IPS-15b (cell line): Measurements from ENCODE around the gene PEX3.
"Not testable (repeated sequence)": the region's sequence is repeated elsewhere in the genome, so short reads cannot be mapped to it uniquely, and the experiment has no call there.

Experiments used
- H3K27me3 ChIP-seq: one replicate; pipeline ENCODE4 v1.6.1; 2013; ENCODE audit warnings: low read length; ENCODE audit not compliant: control insufficient read depth, insufficient read depth
- H3K36me3 ChIP-seq: one replicate; pipeline ENCODE4 v1.6.1; 2013; ENCODE audit warnings: low read length; ENCODE audit not compliant: control insufficient read depth, insufficient read depth
- H3K4me1 ChIP-seq: one replicate; pipeline ENCODE4 v1.6.1; 2013; ENCODE audit warnings: mild to moderate bottlenecking, low read length; ENCODE audit not compliant: control insufficient read depth, insufficient read depth
- H3K4me3 ChIP-seq: one replicate; pipeline ENCODE4 v1.5.1; 2013; ENCODE audit warnings: low read depth, low read length
- H3K9ac ChIP-seq: one replicate; pipeline ENCODE4 v1.6.1; 2013; ENCODE audit warnings: low read depth, mild to moderate bottlenecking, low read length
- H3K9me3 ChIP-seq: one replicate; pipeline ENCODE4 v1.6.1; 2013; ENCODE audit warnings: mild to moderate bottlenecking, low read length; ENCODE audit not compliant: control insufficient read depth, insufficient read depth

The PEX3 gene

DNA sequence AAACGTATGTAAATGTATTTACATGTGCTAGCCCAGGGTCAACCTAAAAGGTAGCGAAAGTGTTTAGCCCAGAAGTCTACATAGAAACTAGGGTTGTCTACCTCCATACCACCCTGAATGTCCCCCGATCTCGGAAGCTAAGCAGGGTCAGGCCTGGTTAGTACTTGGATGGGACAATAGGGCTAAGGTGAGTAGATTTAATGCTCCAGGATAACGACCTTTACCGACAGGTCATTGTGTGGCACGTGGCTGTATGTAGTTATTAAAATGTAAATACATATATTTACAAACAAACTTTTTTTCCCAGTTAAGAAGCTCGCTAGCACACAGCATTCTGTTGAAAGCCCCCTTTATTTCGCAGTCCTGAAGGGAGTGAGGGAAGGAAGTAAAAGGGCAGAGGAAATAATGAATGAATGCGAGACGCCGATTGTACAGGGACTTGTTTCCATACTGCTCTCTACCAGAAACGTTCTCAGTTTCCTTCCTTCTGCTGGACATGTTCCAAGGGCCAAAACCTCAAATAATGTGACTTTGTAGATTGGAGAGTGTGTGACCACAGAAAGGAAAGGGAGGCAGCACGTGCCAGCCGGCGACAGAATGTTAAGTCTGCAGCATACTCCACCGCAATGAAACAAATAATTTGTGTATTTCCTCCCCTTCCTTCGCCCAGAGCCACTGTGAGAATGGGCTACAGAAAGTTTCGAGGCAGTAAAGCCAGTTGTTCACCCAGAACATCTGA is 722 bp upstream of the PEX3 start:
- Histone ChIP-seq H3K27me3 (no peaks in the 10 kb centered on the region), H3K4me1 (no peaks in the 10 kb centered on the region), H3K9ac (peak overlapping the region; percentile 82), H3K4me3 (peak overlapping the region; percentile 92), H3K9me3 (no peaks in the 10 kb centered on the region), H3K36me3 (no peaks in the 10 kb centered on the region)

DNA sequence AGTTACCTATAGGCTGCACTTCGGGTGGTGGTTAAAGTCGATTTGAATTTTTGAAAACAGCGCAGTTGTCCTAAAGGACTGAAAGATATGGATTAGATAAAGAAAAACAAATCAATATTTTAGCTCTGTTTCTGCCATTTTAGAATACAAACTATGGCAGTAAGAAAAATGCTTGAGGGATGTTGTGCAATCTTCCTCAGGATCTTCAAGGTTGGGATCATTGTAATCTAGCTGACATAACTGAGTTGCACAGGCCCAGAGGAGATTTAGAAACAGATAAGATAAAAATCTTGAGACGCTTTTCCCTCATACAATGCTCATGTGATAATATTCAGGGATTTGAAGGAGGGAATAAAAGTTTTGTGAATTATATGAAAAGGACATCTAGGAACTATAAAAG is 926 bp downstream of the PEX3 start:
- Histone ChIP-seq H3K36me3 (no peaks in the 10 kb centered on the region), H3K9ac (peak overlapping the region; percentile 71), H3K4me1 (no peaks in the 10 kb centered on the region)

DNA sequence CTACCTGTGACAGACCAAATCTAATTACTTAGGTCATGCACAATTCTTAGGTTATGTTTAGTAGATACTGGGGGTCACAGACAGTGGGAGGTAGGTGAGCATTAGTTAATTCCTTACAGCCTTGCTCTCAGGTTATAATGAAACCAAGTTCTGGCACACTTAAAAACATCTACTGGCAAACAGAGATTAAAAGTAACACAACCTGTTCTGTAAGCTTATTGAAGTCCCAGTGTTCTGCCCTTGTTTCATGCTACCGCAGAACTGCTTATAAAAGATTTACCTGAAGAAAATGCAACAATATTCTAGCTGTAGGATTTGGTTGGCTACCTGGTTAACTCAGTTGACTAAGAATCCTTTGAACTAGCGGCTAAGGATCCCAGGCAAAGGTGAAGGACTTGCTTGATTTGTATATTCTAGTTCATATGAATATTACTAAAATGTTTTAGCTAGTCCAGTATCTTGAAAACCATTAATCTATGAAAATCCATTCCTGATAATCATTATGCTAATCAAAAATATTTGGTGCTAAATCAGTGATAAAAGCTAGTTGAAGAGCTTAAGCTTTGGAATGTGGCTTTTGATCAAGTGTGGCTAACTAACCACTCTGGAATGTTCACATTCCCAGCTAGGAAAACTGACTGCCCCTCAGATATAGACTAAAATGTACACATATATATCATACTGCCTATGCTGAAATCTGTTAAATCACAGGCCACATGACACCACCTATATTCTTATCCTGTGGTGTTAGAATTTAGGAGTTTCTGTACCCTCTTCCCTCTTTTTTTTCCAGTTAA is 7.2 kb downstream of the PEX3 start:
- H3K4me1 ChIP-seq = no peaks in the 10 kb centered on the region
- no peak overlapping the region for H3K9ac ChIP-seq
- no peak overlapping the region for H3K4me3 ChIP-seq
- no peaks in the 10 kb centered on the region for H3K9me3 ChIP-seq
- H3K36me3 ChIP-seq = no peaks in the 10 kb centered on the region
- H3K27me3 ChIP-seq = no peaks in the 10 kb centered on the region

More for the DNA sequence above, 926 bp downstream of the PEX3 start:
- Histone ChIP-seq H3K27me3 (no peaks in the 10 kb centered on the region), H3K9me3 (no peaks in the 10 kb centered on the region), H3K4me3 (peak overlapping the region; percentile 92)

DNA sequence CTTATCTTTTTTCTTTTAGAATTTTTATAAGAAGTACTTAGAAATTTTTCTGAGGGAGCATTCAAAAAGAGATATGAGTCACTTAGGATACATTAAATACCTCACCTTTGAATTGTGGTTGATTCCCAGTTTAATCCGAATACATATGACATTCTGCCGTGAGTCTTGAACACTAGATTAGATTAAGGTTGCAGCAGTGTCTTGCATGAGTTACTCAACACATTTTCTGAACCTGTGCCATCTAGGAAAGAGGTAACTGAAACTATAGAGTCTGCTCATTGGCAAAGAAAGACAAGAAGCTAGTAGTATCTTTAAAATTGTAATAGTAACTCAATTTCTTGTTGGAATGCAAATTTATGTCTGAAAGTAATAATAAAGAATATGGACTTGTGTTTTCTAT is 14.9 kb downstream of the PEX3 start:
- Histone ChIP-seq H3K4me1 (no peaks in the 10 kb centered on the region), H3K27me3 (no peaks in the 10 kb centered on the region), H3K9ac (no peak overlapping the region), H3K4me3 (no peak overlapping the region), H3K36me3 (no peaks in the 10 kb centered on the region), H3K9me3 (no peaks in the 10 kb centered on the region)

DNA sequence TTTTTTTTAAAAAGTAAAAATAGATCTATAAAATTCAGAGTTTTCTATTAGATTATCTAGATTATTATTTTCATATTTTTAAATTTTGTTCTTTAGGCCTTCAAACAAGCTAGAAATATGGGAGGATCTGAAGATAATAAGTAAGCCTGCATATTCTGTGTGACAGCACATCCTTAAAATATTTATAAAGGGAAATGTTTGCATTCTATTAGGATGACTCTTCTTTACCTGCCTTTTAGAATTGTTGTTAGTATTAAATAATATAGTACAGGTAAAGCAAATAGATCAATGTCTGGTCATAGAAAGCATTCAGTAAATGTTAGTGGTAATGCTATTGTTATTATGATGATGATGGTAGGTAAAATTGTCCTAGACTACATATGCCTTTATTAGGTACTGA is 17.4 kb downstream of the PEX3 start:
- no peak overlapping the region for H3K4me3 ChIP-seq
- no peaks in the 10 kb centered on the region for H3K27me3 ChIP-seq
- H3K4me1 ChIP-seq = no peaks in the 10 kb centered on the region
- no peak overlapping the region for H3K9ac ChIP-seq
- no peaks in the 10 kb centered on the region for H3K36me3 ChIP-seq
- H3K9me3 ChIP-seq = no peaks in the 10 kb centered on the region

DNA sequence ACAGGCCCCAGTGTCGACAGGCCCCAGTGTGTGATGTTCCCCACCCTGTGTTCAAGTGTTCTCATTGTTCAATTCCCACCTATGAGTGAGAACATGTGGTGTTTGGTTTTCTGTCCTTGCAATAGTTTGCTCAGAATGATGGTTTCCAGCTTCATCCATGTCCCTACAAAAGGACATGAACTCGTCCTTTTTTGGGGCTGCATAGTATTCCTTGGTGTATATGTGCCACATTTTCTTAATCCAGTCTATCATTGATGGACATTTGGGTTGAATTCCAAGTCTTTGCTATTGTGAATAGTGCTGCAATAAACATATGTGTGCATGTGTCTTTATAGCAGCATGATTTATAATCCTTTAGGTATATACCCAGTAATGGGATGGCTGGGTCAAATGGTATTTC is 18.2 kb downstream of the PEX3 start:
- not testable (repeated sequence) for H3K9me3 ChIP-seq, H3K4me3 ChIP-seq, H3K9ac ChIP-seq, H3K27me3 ChIP-seq, H3K4me1 ChIP-seq, H3K36me3 ChIP-seq

DNA sequence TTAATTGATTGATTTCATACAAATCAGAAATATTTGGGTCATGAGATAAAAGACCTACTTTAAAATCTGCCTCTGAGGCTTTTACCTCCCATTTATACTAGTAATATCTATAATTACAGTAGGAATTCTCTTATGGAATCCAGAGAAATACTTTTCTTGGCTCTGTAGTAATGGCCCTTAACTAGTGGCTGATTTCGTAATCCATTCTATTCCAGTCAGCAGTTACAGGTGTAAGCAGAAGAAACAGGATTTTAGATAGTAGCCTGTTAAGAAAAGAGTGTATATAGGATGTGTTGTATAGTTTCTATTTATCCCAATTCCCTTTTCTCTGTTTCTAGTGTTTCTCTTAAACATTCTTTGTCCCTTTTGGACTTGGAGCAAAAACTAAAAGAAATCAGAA is 21.2 kb downstream of the PEX3 start:
- no peaks in the 10 kb centered on the region for H3K36me3 ChIP-seq
- H3K27me3 ChIP-seq = no peaks in the 10 kb centered on the region
- H3K9me3 ChIP-seq = no peaks in the 10 kb centered on the region
- H3K4me1 ChIP-seq = no peaks in the 10 kb centered on the region
- no peak overlapping the region for H3K9ac ChIP-seq
- no peak overlapping the region for H3K4me3 ChIP-seq

DNA sequence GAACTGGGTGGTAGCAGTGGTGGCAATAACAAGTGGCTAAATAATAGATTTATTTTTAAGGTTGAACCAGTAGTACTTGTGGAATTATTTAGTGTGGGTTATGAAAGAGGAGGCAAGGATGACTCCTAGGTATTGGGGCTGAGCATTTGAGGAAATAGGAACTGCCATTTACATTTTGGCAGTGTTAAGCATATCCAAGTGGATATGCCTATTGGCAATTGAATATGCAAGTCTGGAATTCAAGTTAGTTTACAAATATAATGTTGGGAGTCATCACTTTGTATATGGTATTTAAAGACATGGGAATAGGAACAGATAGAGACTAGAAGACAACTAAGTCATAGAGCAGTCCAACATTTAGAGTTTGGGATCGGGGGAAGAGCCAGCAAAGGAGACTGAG is 25.9 kb downstream of the PEX3 start:
- Histone ChIP-seq H3K36me3 (no peaks in the 10 kb centered on the region), H3K9ac (no peak overlapping the region), H3K4me3 (no peak overlapping the region), H3K4me1 (no peaks in the 10 kb centered on the region), H3K9me3 (no peaks in the 10 kb centered on the region), H3K27me3 (no peaks in the 10 kb centered on the region)

DNA sequence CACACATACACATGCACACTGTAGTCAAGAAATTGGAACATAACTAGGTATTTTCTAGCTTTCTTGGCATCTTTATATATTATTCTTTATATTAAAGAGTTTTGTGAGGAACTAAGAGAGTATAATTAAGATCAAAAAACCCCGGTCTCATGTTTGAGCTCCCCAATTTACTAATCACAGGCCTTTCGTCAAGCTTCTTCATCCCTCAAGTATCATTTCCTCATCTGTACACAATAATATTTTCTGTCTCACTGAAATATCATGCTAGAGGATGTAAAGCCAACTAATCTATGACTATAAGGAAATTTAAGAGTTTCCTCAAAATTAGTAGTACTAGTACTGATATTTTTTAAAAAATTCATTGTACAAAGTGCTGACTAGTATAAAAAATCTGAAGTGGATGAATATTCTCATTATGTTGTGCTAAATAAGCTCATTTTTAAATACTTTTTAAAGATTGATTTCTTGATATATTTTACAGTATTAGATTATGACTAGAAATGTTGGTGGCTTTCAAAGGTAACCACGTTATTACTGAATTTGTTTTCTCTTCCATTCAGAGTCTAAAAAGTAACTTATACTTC is 28.0 kb downstream of the PEX3 start:
- H3K27me3 ChIP-seq = no peaks in the 10 kb centered on the region
- no peaks in the 10 kb centered on the region for H3K9me3 ChIP-seq
- no peak overlapping the region for H3K9ac ChIP-seq
- no peaks in the 10 kb centered on the region for H3K4me1 ChIP-seq
- no peak overlapping the region for H3K4me3 ChIP-seq
- H3K36me3 ChIP-seq = no peaks in the 10 kb centered on the region

DNA sequence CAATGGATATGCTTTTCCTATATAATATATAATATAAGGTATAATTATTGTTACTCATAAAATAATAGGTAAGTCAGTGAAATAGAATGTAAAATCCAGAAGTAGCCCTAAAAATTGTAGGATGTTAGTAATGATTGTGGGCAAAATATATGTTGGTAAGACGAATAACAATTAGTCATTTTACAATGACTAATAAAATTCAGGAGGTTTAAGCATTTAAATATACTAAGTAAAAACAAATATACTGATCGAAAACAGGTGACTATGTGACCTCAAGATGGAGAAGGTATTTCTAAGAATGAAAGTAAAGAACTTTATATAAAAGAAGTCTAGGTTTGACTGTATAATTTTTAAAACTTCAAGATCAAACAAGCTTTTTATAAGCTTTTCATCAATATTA is 32.0 kb downstream of the PEX3 start:
- no peak overlapping the region for H3K9ac ChIP-seq
- H3K36me3 ChIP-seq = no peaks in the 10 kb centered on the region
- H3K9me3 ChIP-seq = no peaks in the 10 kb centered on the region
- H3K4me1 ChIP-seq = no peaks in the 10 kb centered on the region
- no peaks in the 10 kb centered on the region for H3K27me3 ChIP-seq
- H3K4me3 ChIP-seq = no peak overlapping the region

DNA sequence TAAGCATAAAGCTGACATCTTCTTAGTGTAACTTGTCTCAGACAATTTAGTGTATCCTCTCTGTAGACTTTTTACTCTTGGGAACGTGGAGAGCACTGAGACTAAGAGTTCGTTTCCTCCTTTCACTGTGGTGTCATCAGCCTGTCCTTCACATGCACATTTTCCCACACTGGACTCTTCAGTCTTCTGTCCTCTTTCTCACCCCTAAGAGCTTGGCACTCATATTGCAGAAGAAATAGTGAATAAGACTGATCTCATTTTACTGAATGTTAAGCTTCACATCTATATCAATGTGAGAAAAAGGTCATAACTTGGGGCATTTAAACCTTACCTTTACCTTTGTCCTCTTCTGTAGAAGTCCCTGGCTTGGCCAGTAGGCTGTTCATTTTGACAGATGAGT is 35.4 kb downstream of the PEX3 start:
- no peaks in the 10 kb centered on the region for H3K27me3 ChIP-seq
- no peaks in the 10 kb centered on the region for H3K9me3 ChIP-seq
- H3K9ac ChIP-seq = no peak overlapping the region
- no peaks in the 10 kb centered on the region for H3K4me1 ChIP-seq
- no peak overlapping the region for H3K4me3 ChIP-seq
- no peaks in the 10 kb centered on the region for H3K36me3 ChIP-seq

DNA sequence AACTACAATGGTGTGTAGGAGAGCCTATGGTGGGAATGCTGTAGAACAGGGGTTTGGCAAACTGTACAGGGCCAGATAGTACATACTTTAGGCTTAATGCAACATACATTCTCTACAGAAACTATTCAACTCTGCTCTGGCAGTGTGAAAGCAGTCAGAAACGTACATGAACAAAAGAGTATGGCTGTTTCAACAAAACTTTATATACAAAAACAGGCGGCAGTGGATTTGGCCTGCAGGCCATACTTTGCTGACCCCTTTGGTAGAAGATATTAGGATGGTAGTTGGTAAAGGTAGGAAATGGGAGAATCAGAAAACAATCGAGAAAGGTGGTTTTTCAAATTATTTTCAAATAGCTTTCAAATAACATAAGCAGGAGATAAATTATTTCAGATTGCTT is 36.1 kb downstream of the PEX3 start:
- Histone ChIP-seq H3K36me3 (no peaks in the 10 kb centered on the region), H3K9ac (no peak overlapping the region), H3K4me3 (no peak overlapping the region), H3K27me3 (no peaks in the 10 kb centered on the region), H3K4me1 (no peaks in the 10 kb centered on the region), H3K9me3 (no peaks in the 10 kb centered on the region)
